ENCODE data around the gene BRD3OS.

DNA sequence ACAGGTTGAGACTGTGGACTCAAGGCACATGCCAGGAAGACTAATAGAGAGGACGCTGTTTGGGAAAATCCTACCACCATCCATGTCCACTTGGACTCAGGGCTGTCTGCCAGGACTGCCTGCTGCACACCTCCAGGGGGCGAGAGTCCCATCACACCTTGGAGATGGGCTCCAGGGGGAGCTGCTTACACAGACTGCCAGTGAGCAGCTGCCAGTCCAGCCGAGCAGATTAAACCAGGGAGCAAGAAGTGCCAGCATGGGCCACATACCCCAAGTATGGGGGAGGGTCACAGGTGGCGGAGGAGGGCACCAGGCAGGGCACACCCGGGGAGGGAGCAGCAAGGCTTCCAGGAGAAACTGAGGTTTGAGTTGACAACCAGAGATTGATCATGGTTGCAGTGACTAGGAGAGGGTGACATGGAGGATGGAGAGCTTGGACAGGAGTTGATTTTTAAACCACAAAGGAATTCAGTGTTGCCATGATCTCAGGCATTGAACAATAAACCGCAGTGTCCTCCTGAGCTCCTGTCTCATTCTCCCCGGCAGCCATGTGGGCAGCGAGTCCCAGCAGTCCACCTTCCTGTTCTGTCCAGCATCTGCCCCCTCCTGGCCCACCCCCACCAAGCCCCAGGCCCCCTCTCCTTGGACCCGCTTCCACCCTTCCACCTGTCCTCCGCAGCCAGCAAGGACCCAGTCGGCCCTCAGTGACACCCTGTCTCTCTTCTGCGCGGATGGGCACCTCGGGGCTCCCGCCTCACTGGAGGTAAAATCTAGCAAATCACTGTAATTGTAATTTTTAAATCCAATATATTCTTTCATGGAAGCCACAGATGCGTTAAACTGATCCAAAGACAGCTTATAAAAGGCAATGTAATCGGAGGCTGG is 30.0 kb upstream of the BRD3OS start:
- TF ChIP-seq EZH2phosphoT487 (IDR thresholded peaks at IDR 0.05; ENCODE audit: insufficient read depth, low read depth) (no peak), EZH2 (IDR thresholded peaks at IDR 0.05; ENCODE audit: insufficient read depth, poor library complexity, severe bottlenecking) (no peak)
